MV-4-11 (cell line): Measurements from ENCODE around the gene RNF26.

Source experiments
- DNase-seq: peaks from one replicate; lab custom pipeline; 2025; lab: John Stamatoyannopoulos, UW

RNF26 gene

DNA sequence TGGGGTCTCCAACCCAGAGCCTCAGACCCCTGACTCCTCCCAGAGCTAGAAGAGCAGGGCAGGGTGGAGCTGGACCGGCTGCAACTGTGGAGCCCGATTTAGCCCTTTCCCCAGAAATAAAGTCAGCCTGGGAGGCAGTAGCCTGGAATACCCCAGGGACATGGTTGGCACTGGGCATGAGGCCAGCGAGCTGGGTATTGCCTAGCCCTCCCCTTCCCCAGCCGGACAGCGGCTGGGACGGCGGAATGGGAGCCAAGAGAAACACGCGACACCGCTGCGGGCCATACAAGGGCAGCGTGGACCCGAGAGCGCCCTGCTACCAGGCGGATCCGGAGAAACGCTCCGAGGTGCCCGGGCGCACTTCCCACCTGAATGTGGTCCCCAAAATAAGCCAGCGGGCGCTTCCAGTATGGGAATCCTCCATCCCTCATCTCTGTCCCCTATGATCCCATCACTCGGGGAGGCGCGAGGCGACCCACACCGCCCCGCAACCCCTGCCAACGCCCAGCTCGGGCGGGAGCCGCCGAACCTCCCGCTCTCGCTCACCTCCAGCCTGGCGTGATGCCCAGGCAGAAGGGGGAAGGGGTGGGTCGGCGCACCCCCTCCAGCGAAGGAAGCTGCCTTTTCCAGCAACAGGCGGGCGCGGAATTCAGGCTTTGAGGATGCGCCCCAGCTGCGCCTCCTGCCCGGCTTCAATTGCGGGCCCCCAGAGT is 18.2 kb upstream of the RNF26 start:
- DNase-seq, result no peak

DNA sequence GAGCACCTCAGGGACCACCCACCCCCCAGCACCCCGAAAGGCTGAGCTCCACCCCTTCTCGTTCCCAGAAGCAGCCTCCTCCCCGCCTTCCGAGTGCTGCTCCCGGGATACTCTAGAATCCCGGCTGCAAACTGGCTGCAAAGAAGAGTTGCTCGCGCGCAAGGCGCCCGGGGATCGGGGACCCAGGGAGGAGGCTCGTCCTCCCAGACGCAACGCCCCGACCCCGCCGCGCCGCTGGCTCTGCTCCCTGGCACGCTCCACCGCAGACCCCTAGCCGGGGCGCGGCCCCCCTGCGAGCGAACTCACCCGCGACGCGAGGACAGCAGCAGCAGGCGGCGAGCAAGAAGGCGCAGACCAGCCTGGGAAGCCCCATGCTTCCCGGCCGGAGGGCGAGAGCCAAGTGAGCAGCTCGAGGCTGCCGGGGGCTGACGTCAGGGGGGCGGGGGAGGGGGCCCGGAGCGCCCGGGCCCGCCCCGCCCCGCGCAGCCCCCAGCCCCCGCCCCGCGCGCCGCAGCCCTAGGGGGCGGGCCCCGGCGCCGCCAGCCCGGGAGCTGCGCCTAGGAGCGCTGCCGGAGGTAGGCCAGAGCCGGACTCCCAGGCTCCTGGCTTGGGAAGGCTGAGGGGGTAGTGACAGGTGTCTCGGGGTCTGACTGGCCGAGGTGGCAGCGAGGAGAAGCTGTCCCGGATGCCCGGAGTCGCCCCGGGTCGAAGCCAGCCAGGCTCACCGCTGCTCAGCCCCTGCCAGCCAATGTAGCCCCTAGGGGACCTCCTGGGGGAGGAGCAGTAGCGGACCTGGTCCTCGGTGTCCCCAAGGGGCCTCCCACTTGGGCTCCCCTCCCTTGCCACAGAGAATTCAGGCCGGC is 17.4 kb upstream of the RNF26 start, which contains the start of gene MCAM:
Gene MCAM, minus strand, starts transcription at position 402 of the 863 bp plus-strand sequence. Its CDS starts 29 bp downstream, at position 373.
- DNase-seq, result no peak

DNA sequence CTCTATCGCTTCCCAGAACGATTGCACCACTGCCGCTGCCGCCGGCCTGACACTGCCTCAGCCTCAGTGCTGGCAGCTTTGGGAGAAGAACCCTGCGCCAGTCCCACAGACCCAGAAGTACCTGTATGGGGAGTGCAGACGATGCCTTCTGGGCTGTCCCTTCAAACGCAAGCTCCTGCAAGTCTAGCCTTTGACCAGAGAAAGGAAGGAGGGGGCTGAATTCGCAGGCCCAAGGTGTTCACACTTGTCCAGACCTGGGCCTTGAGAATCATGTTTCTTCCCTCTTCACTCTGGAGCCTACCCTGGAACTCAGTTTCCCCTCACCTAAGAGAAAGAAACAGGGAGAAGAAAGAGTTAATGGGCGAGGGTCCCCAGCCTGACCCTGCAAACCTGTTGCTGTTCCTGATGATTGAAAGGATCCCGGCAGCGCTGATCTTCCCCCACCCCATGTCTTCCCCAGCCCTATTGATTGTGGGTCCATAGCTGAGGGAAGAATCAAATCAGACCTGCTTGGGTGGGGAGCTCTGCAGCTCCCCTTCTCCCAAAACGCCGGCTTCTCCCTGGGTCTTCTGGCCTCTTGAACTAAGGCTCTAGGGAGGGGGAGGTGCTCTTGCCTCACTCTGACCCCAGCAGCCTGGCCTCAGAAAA is 16.6 kb upstream of the RNF26 start:
- no peak for DNase-seq

DNA sequence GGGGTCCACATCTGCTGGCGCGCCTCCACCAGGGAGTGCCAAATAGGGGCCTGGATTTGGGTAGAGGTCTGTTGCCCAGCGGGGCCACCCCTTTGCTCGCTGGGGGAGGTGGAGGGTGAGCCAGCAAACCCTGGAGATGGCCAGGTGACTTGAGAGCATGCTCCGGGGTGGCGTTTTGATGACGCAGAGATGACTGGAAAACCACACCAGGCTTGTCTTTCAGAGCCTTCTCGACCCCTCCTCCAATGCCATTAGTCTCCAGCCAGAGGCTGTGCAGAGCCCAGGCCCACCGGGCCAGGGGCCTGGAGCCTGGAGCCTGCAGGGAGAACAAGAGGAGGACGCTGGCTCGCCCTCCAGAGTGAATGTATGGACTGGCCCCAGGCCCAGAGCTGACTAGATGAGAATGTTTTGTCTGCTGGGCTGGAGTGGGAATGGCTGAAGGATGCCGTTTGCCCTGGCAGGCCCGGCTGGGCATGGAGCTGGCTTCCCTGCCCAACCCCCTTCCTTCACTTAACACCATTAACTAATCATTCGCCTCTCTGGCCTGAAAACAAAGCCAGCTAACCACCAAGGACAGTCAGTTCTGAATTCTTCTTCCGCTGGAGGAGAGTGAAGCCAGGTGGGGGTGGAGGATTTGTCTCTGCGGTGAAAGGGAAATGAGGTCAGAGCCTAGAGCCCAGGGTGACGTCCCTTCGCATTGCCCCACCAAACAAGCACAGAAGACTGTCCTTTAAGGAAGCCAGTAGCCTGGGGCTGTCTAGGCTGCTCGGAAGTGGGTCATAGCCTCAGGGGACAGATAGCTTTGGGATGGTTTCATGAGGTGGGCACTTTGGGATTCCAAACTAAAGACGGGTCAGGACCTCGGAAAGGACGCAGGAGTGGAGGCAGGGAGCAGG is 15.8 kb upstream of the RNF26 start:
- peak; percentile 76 for DNase-seq

DNA sequence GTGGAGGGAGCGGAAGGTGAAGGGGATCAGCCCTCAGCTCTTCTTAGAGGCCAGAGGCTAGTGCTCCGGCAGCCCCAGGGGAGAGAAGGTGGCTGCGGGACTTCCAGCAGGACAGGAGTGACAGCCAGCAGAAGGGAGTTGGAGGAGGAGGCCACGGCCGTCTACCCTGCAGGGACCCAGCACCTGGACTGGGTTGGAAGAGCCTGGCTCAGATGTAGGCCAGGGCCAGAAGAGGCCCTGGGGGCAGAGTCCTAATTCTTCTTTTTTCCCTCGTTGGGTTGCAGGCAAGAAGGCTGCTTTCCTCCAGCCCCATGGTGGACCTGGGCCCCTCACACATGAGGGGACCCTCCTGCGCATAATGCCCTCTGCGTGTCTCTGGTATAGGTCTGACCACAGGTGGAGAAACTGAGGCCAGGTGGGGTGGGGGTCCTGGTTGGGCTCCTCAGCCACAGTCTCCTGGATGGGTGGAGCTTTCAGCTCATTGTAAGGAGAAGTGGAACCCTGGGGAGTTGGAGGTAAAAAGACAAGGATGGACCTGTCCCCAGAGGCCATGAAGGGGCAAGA is 15.1 kb upstream of the RNF26 start:
- no peak for DNase-seq

DNA sequence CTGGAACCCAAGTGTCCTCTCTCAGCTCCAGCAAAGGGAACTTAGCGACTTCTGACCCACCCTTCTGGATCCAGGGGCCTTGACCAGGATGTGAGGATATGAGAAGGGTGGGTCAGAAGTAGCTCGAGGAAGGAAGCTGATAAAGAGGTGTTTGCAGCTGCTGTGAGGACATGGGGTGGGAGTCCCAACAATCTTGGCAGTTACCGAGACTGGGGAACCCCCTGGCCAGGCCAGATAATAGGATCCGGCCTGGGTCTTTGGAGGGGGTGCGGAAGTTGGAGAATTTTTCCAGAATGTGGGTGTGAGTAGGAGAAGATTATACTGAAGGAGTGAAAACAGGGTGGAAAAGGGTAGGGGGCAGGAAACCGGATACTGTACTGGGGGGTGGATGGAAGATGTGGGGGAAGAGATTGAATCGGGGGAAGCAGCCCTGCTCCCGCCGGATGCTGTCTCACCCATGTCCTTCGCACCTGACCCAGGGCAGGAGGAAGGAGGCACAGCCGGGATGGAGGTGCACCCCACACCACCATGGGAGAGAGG is 14.6 kb upstream of the RNF26 start:
- DNase-seq, result no peak

DNA sequence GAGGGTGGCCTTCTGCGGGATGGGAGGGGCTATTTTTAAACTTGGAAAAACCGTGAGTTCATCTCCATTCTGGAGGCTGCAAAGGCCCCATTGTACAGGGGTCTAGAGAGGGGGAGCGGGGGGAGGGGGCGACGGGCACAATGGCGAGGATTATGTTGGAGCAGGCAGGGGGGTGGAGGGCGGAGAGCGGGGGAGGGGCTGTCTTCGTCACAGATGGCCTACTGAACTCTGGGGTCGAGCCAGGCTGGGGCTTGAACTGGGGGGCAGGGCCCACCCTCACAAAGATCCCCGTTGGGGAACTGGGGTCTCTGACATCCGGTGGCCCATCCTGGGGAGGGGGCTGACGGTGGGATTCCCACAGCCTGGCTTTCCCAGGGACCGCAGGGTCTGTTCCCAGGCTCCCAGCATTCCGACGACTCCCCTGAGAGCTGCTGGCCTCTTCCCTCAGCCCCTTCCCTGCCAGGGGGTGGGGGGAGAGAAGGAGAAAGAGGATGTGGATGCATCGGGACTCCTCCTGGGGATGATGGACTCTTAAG is 14.0 kb upstream of the RNF26 start:
- DNase-seq, result no peak

DNA sequence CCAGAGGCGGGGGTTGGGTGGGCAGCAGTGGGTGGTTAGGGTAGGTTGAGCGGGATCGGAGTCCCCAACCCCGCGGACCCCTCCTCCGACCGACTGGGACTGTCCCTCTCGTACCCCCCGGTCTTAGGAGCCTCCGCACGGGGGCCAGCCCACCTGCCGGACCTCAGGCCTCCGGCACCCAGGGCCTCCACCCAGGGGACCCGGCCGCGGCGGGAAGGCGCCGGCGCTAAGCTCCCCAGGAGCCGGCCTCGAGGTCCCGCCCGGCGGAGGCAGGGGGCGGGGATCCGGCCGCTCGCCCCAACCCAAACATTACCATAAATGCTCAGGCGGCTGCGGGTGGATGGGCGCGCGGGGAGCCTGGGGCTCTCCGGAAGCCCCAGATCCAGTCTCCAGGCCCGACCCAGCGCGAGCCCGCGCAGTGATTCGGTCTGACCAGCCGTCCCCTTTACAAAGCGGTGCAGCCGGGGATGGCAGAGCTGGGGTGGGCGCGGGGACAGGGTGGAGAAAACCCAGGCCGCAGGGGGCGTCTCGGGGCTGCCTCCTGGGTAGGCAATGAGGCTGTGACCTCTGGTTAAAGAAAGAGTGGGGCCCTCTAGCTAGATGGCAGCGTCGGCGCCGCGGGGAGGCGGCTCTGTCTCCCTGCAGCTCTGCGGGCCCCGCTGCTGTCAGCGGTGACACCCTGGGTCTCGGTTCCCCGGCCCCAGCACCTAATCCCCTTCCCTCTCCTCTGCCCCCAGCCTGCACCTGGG is 13.4 kb upstream of the RNF26 start:
- no peak for DNase-seq

DNA sequence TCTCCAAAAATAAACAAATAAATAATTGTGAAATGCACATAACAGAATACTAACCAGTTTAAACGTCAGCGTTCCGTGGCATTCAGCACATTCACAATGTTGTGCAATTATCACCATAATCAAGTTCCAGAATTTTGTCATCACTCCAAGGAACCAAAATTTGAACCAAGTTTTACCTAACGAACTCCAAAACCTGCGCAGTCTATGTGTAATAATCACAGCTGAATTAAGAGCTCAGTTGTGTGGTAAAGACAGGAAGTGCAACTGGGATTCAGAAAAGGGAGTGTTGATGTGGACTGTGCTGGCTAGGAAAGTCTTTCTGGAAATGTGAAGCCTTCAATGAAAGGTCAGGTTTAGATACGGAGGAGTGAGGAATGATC is 12.0 kb upstream of the RNF26 start:
- peak; percentile 32 for DNase-seq

DNA sequence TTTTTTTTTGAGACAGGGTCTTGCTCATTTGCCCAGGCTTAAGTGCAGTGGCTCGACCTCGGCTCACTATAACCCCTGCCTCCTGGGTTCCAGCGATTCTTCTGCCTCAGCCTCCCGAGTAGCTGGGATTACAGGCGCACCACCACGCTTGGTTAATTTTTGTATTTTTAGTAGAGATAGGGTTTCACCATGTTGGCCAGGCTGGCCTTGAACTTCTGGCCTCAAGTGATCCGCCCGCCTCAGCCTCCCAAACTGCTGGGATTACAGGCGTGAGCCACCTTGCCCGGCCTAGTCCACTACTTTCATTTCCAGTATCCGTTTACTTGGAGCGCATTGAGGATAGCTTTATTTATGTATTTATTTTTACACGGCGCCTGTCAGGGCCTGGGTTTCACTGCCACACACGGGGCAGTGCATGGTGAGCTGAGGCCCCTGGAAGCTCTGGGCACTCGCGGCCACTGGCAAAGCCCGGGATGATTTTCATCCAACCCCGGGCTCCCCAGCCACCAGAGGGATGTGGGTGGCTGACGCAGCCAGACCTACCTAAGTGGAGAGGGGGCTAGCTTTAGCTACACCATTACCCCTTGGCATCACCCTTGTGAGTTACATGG is 11.3 kb upstream of the RNF26 start:
- DNase-seq, result no peak

DNA sequence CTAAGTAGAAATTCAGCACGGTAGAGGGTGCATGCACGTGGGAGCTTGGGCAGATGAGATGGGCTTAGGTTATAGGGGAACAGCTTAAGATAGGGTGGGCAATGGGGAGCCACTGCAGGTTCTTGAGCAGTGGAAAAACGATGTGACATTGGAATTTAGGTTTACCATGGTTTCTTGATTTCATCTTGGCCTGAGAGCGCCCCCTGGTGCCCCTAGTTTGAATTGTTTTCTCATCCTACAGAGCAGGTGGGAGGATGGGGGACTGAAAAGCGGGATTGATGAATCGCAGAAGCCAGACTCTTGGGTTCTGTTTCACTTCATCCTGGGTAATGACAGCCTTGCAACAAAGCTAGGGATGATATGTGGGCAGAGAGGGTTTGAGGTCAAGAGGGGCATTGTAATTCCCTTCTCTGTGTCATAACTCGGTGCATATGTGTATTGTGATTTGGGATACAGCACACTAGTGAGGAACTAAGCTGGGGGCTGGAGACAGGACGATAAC is 10.7 kb upstream of the RNF26 start:
- DNase-seq, result peak; percentile 54

DNA sequence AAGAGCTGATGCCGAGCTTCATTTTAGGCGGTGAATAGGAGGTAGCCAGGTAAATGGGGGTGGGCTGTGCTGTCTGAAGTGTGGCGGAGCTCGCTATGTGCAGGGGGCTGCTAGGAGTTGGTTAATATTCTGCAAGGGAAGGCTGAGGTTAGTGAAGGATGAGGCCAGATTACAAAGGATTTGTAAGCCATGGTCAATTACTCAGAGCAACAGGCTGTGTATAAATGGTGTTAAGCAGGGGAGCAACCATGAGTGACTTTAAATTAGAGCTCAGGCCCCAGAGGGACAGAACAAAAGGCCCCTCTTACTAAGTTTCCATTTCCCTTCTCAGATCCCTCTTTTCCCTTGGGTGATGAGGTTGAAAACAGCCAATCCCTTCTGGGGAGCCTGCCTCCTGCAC is 10.1 kb upstream of the RNF26 start:
- DNase-seq, result no peak

DNA sequence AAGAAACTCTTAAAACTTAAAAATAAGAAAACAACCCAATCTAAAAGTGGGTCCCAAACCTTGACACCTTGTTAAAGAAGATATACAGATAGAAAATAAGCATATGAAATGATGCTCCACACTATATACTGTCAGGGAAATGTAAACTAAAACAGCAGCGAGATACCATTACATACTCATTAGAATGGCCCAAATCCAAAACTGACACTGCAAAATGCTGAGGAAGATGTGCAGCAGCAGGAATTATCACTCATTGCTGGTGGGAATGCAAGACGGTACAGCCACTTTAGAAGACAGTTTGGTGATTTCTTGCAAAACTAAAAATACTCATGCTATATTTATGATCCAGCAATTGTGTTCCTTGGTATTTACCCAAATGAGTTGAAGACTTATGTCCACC is 5.0 kb upstream of the RNF26 start:
- DNase-seq, result no peak

DNA sequence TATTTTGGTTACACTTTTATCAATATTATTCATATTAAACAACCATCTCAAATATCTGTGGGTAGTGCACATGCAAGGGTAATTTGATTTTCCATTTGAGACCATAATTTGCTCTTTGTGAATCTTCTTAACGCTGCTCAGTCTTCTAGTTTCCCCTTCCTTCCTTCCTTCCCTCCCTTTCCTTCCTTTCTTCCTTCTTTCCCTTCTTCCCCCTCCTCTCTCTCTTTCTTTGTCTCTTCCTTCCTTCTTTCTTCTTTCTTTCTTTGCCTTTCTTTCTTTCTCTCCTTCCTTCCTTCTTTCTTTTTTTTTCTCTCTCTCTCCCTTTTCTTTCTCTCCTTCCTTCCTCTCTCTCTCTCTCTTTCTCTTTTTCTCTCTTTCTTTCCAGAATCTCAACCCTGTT is 4.1 kb upstream of the RNF26 start:
- DNase-seq, result no peak

DNA sequence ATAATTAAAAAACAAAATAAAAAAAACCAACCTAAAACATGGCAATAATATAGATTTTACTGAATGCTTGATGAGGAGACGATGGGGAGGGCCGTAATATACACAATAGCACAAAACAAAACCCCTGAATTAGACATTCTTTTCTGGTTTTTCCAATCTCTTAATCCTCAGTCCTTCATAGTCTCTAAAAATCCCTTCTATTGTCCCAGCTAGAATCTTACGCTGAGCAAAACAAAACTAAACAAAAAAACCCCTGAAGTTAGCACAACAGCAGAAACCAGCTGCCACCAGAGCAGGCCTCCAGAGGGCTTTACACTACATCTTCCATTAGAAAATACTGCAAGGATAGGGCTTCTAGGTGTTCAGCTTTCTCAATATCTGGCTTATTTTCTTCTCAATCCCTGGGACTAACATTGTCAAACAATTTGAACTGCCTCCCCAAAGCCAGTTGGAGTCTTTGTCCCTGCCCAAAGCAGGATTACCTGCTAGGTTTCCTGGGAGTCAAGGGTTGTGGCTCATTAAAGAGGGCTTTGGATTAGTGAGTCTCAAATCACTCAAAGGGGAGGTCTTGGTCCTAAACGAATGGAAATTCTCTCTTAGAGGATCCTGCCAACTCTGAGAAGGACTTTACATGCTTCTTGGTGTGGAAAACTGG is 2.1 kb upstream of the RNF26 start:
- no peak for DNase-seq

DNA sequence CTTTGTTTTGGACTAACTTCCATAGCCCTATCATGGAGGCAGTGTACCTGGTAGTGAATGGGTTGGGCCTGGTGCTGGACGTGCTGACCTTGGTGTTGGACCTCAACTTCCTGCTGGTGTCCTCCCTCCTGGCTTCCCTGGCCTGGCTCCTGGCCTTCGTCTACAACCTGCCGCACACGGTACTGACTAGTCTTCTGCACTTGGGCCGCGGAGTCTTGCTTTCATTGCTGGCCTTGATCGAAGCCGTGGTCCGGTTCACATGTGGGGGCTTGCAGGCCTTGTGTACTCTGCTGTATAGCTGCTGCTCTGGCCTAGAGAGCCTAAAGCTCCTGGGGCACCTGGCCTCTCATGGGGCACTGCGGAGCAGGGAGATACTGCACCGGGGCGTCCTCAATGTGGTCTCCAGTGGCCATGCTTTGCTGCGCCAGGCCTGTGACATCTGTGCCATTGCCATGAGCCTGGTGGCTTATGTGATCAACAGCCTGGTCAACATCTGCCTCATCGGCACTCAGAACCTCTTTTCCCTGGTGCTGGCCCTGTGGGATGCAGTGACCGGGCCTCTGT is 846 bp downstream of the RNF26 start:
- DNase-seq, result no peak

DNA sequence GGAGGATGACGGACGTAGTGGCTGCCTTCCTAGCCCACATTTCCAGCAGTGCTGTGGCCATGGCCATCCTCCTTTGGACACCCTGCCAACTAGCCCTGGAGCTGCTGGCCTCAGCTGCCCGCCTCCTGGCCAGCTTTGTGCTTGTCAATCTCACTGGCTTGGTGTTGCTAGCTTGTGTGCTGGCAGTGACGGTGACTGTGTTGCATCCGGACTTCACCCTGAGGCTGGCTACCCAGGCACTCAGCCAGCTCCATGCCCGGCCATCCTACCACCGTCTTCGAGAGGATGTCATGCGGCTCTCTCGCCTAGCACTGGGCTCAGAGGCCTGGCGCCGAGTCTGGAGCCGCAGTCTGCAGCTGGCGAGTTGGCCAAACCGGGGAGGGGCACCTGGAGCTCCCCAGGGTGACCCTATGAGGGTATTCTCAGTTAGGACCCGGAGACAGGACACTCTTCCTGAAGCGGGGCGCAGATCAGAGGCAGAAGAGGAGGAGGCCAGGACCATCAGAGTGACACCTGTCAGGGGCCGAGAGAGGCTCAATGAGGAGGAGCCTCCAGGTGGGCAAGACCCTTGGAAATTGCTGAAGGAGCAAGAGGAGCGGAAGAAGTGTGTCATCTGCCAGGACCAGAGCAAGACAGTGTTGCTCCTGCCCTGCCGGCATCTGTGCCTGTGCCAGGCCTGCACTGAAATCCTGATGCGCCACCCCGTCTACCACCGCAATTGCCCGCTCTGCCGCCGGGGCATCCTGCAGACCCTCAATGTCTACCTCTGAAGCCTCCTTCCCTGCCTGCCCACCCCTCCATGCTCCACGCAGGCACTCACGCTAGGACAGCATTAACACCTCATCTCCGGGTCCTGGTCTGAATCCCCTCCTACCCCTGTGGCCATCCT is 1.6 kb downstream of the RNF26 start:
- no peak for DNase-seq
